Psoas muscle (tissue), 8 donors: ENCODE results near the gene MAPKAPK2. TPM values are rescaled to one million over a fixed set of nuclear protein-coding genes. Genes with fewer than 3 reads are reported as not detected.
"Not testable (repeated sequence)": the region's sequence is repeated elsewhere in the genome, so short reads cannot be mapped to it uniquely, and the experiment has no call there.

Experiments
- ATAC-seq, 4 donors: fragments of 200-7000 bp; cut with Tn5 transposase; one replicate each; pipeline ENCODE4 v1.9.1; 2020; ENCODE audit warnings: moderate library complexity in 3 of 4, mild to moderate bottlenecking in 2 of 4
- DNase-seq, 2 donors: peaks; one replicate each; pipeline ENCODE4 v3.0.0-alpha.2; 2020
- H3K27ac ChIP-seq: fragments of 200-600 bp; one replicate; pipeline ENCODE4 v1.8.0; 2022
- H3K27me3 ChIP-seq, 3 donors: fragments of 200-600 bp in 1 of 3; one replicate each; pipeline versions ENCODE4 v1.6.1 to v1.8.0; 2013 to 2022; ENCODE audit warnings: low read length in 2 of 3, mild to moderate bottlenecking in 2 of 3, moderate library complexity in 1 of 3; ENCODE audit not compliant: insufficient read depth in 3 of 3
- H3K36me3 ChIP-seq, 2 donors: fragments of 200-600 bp in 1 of 2; one replicate each; pipeline versions ENCODE4 v1.6.1 to v1.8.0; 2013 to 2022; ENCODE audit warnings: low read depth in 1 of 2, mild to moderate bottlenecking in 1 of 2, moderate library complexity in 1 of 2; ENCODE audit not compliant: insufficient read depth in 1 of 2
- H3K4me1 ChIP-seq: fragments of 200-600 bp; one replicate; pipeline ENCODE4 v1.8.0; 2022
- H3K4me3 ChIP-seq: fragments of 200-600 bp; one replicate; pipeline ENCODE4 v1.8.0; 2022; ENCODE audit warnings: mild to moderate bottlenecking
- H3K9me3 ChIP-seq: fragments of 200-600 bp; one replicate; pipeline ENCODE4 v1.8.0; 2022
- CTCF ChIP-seq: fragments of 200-600 bp; IDR thresholded peaks from one replicate; pipeline ENCODE4 v1.8.0; 2022; ENCODE audit warnings: antibody characterized with exemption
- WGBS, 3 donors: extraction: QIAGEN DNeasy Blood & Tissue Kit; methylation state at CpG; one replicate each; pipeline versions ENCODE4 v1.1.6 to v1.1.7; 2013; 5-methylcytosine and 5-hydroxymethylcytosine counted together
- intact Hi-C, 2 donors: fragments of 100-400 bp; cut with DNase I; formaldehyde crosslinking; loops; one replicate each; pipeline versions ENCODE4 v1.11.0 to v1.14.2; 2022
- polyA plus RNA-seq, 3 donors: library from polyadenylated mRNA; stranded (reverse); fragments of 200-250 nt; gene quantifications; one replicate each; pipeline ENCODE4 v1.2.3, GENCODE V29; 2013
- total RNA-seq, 4 donors: library from RNA; stranded (reverse); fragmentation: NEBNext Ultra II Directional in 2 of 4; extraction: Animal tissue kit (Norgen Biotek cat#: 25700) in 2 of 4; gene quantifications; one replicate each; pipeline versions ENCODE4 v1.2.1 to v1.2.4, GENCODE V29; 2021 to 2023
- donor health status: healthy with polysubstance abuse.
- donor health status: DM: no; HTN: no; CAD: no; lungs with moderate emphysema.
- donor health status: Bipolar disorder and iron deficiency.
- donor health status: healthy.
- donor health status: DM: yes; HTN: yes; CAD: no.
- donor health status: DM: no; HTN: no; CAD: no.
- donor health status: DM: no; HTN: no; CAD: no.
- donor health status: DM: yes; HTN: yes; CAD: no.

Gene MAPKAPK2
- total and polyA plus RNA-seq, 7 donors = 89.4 to 198 (median 139) TPM

GRCh38 chr1:206771338-206771692 lies 86.6 kb downstream of the MAPKAPK2 start:
- Histone ChIP-seq H3K4me1 (no peaks in the 10 kb centered on the region), H3K4me3 (no peak overlapping the region), H3K27me3 (no peaks in the 10 kb centered on the region), H3K27ac (no peak overlapping the region), H3K36me3 (no peaks in the 10 kb centered on the region), H3K9me3 (no peaks in the 10 kb centered on the region)
- WGBS, 3 donors = 59 to 79% (median 75%) methylated on average over 4 of the region's 4 CpGs
- TF ChIP-seq CTCF = no peak
- intact Hi-C loops = no loop called here
- DNase-seq (no peak), ATAC-seq (no peak)

DNA sequence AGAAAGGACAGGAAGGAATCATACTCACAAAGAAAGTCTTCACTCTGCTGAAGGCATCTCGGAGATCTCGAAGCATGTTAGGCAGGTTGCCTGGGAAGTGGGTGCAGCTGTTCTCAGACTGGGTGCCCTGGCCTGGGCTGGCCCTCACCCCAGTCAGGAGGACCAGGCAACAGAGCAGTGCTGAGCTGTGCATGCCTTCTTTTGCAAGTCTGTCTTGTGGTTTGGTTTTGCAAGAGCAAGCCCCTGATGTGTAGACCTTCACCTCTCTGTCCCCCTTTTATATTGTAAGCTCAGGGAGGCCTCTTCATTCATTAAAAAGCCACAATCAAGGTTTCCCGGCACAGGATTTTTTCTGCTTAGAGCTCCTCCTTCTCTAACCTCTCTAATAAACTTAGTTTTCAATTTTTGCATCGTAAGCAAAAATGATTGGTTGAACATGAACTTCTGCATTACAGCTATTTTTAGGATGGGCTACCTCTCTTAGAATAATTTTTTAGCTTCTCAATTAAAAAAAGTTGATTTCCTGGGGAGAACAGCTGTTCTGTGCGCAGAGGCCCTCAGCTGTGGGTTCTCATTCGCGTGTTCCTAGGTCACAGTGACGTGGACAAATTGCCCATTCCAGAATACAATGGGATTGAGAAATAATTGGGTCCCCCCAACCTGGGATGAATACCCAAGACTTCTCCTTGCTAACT lies 87.7 kb downstream of the MAPKAPK2 start, which contains the start of gene IL10:
Gene IL10 (minus strand): TSS at position 252 of the 695 bp plus-strand sequence. CDS start 59 bp downstream, at position 193.
- H3K9me3 ChIP-seq = no peaks in the 10 kb centered on the region
- TF ChIP-seq CTCF = no peak
- H3K4me3 ChIP-seq = no peak within 1 kb of the TSS
- no peaks in the 10 kb centered on the region for H3K4me1 ChIP-seq
- no peak for DNase-seq
- no peaks in the 10 kb centered on the region for H3K36me3 ChIP-seq
- intact Hi-C loops = no loop called here
- H3K27ac ChIP-seq = no peak within 1 kb of the TSS
- ATAC-seq = peak in 1 of 4 donors; percentile 21
- H3K27me3 ChIP-seq = no peaks in the 10 kb centered on the region
- 72 to 81% (median 74%) methylated on average over 8 of the region's 8 CpGs for WGBS, 3 donors

DNA sequence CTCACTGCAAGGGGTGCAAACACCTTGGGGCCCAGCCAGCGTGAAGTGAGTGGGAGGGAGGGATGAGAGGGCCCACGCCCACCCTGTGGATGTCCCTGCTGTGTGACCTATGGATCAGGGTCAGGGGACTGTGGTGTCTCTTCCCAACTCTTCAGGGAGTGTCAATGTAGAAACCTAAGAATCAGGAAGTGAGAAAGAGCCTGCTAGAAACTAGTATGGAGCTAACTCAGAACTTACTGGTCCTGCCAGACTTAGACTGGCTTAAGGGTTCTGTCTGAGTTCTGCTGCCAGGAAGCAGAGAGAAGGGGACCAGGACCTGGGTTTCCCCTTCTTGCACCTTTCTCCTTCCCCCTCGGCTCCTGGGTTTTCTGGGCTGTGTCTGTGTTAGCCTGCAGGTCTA lies 89.4 kb downstream of the MAPKAPK2 start:
- H3K27ac ChIP-seq = no peak overlapping the region
- DNase-seq (no peak), ATAC-seq (no peak)
- TF ChIP-seq CTCF = no peak
- H3K27me3 ChIP-seq = no peaks in the 10 kb centered on the region
- H3K36me3 ChIP-seq = no peaks in the 10 kb centered on the region
- H3K9me3 ChIP-seq = no peaks in the 10 kb centered on the region
- intact Hi-C loops = no loop called here
- no peak overlapping the region for H3K4me3 ChIP-seq
- H3K4me1 ChIP-seq = no peaks in the 10 kb centered on the region
- 76 to 87% (median 79%) methylated on average over 3 of the region's 3 CpGs for WGBS, 3 donors

- Histone ChIP-seq H3K27me3 (no peaks in the 10 kb centered on the region), H3K36me3 (no peaks in the 10 kb centered on the region), H3K9me3 (no peaks in the 10 kb centered on the region), H3K4me1 (no peaks in the 10 kb centered on the region), H3K27ac (no peak overlapping the region), H3K4me3 (no peak overlapping the region)
- intact Hi-C loops = no loop called here
- no peak for ATAC-seq
- TF ChIP-seq CTCF = no peak
- 76 to 88% (median 78%) methylated on average over 4 of the region's 4 CpGs for WGBS, 3 donors
- DNase-seq = no peak
Observed at GRCh38 chr1:206776229-206776628, 91.5 kb downstream of the MAPKAPK2 start.

GRCh38 chr1:206778031-206778430 lies 93.3 kb downstream of the MAPKAPK2 start:
- DNase-seq (no peak), ATAC-seq (no peak)
- no peaks in the 10 kb centered on the region for H3K9me3 ChIP-seq
- H3K4me1 ChIP-seq = no peaks in the 10 kb centered on the region
- 85 to 87% (median 85%) methylated on average over 7 of the region's 7 CpGs for WGBS, 3 donors
- intact Hi-C loops = no loop called here
- no peak overlapping the region for H3K27ac ChIP-seq
- no peaks in the 10 kb centered on the region for H3K27me3 ChIP-seq
- no peaks in the 10 kb centered on the region for H3K36me3 ChIP-seq
- no peak for TF ChIP-seq CTCF
- no peak overlapping the region for H3K4me3 ChIP-seq

- H3K9me3 ChIP-seq, DNase-seq, H3K36me3 ChIP-seq, H3K27ac ChIP-seq, intact Hi-C loops, H3K4me3 ChIP-seq, H3K4me1 ChIP-seq, H3K27me3 ChIP-seq, ATAC-seq: not testable (repeated sequence)
- 70 to 74% (median 71%) methylated on average over 6 of the region's 6 CpGs for WGBS, 3 donors
Observed at GRCh38 chr1:206778911-206779310, 94.2 kb downstream of the MAPKAPK2 start.
